ENCODE results near the gene SPANXN4. TPM values are rescaled to one million over a fixed set of nuclear protein-coding genes. Genes with fewer than 3 reads are reported as not detected.

The SPANXN4 gene
- total and polyA plus RNA-seq, 2 experiments from 2014 or later = not detected

DNA sequence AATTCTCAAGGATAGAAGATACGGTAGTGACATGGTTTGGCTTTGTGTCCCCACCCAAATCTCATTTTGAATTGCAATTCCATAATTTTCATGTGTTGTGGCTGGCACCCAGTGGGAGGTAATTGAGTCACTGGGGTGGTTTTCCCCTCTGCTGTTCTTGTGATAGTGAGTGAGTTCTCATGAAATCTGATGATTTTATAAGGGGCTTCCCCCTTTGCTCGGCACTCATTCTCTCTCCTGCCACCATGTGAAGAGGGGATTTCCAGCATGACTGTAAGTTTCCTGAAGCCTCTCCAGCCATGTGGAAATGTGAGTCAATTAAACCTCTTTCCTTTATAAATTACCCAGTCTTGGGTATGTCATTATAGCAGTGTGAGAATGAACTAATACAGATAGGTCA, 8.5 kb upstream of the SPANXN4 start:
- Histone ChIP-seq H3K4me3 (no peak overlapping the region), H2AFZ (no peak overlapping the region), H3K27ac (ENCODE audit: low read depth) (no peak overlapping the region), H3K27me3 (ENCODE audit: insufficient read depth) (no peaks in the 10 kb centered on the region), H3F3A (replicated peaks; ENCODE audit: low read depth) (no peaks in the 10 kb centered on the region), H3K4me2 (no peak overlapping the region), H3K9me2 (ENCODE audit: insufficient read depth) (no peaks in the 10 kb centered on the region), H3K36me3 (ENCODE audit: insufficient read depth) (no peaks in the 10 kb centered on the region), H3K79me2 (replicated peaks; ENCODE audit: insufficient read depth) (no peaks in the 10 kb centered on the region), H3K4me1 (ENCODE audit: insufficient read depth) (no peaks in the 10 kb centered on the region), H4K20me1 (replicated peaks; ENCODE audit: insufficient read depth) (no peaks in the 10 kb centered on the region)
- TF ChIP-seq, protein P1, sequence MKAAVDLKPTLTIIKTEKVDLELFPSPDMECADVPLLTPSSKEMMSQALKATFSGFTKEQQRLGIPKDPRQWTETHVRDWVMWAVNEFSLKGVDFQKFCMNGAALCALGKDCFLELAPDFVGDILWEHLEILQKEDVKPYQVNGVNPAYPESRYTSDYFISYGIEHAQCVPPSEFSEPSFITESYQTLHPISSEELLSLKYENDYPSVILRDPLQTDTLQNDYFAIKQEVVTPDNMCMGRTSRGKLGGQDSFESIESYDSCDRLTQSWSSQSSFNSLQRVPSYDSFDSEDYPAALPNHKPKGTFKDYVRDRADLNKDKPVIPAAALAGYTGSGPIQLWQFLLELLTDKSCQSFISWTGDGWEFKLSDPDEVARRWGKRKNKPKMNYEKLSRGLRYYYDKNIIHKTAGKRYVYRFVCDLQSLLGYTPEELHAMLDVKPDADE (IDR thresholded peaks at IDR 0.05) = no peak
- TF ChIP-seq STAT1 (IDR thresholded peaks at IDR 0.05; ENCODE audit: unreplicated experiment) (no peak), POLR2AphosphoS5 (IDR thresholded peaks at IDR 0.05; ENCODE audit: low read depth) (no peak), NANOG (IDR thresholded peaks at IDR 0.05; ENCODE audit: borderline replicate concordance) (no peak), JUNB (IDR thresholded peaks at IDR 0.05; ENCODE audit: unreplicated experiment) (no peak), EZH2 (IDR thresholded peaks at IDR 0.05; ENCODE audit: low read depth, unreplicated experiment) (no peak), CREB1 (CRISPR knock-in tag; IDR thresholded peaks at IDR 0.05; ENCODE audit: low read depth) (no peak), EZH2phosphoT487 (IDR thresholded peaks at IDR 0.05; ENCODE audit: unreplicated experiment) (no peak), ZNF331 (CRISPR knock-in tag; IDR thresholded peaks at IDR 0.05; ENCODE audit: low read depth) (no peak), ZNF114 (CRISPR knock-in tag; IDR thresholded peaks at IDR 0.05) (no peak)
- TF ChIP-seq, protein P2, sequence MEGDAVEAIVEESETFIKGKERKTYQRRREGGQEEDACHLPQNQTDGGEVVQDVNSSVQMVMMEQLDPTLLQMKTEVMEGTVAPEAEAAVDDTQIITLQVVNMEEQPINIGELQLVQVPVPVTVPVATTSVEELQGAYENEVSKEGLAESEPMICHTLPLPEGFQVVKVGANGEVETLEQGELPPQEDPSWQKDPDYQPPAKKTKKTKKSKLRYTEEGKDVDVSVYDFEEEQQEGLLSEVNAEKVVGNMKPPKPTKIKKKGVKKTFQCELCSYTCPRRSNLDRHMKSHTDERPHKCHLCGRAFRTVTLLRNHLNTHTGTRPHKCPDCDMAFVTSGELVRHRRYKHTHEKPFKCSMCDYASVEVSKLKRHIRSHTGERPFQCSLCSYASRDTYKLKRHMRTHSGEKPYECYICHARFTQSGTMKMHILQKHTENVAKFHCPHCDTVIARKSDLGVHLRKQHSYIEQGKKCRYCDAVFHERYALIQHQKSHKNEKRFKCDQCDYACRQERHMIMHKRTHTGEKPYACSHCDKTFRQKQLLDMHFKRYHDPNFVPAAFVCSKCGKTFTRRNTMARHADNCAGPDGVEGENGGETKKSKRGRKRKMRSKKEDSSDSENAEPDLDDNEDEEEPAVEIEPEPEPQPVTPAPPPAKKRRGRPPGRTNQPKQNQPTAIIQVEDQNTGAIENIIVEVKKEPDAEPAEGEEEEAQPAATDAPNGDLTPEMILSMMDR (conservative IDR thresholded peaks at IDR 0.05; ENCODE audit: low read depth in 2 of 2) = no peak
- TF ChIP-seq, protein P3, sequence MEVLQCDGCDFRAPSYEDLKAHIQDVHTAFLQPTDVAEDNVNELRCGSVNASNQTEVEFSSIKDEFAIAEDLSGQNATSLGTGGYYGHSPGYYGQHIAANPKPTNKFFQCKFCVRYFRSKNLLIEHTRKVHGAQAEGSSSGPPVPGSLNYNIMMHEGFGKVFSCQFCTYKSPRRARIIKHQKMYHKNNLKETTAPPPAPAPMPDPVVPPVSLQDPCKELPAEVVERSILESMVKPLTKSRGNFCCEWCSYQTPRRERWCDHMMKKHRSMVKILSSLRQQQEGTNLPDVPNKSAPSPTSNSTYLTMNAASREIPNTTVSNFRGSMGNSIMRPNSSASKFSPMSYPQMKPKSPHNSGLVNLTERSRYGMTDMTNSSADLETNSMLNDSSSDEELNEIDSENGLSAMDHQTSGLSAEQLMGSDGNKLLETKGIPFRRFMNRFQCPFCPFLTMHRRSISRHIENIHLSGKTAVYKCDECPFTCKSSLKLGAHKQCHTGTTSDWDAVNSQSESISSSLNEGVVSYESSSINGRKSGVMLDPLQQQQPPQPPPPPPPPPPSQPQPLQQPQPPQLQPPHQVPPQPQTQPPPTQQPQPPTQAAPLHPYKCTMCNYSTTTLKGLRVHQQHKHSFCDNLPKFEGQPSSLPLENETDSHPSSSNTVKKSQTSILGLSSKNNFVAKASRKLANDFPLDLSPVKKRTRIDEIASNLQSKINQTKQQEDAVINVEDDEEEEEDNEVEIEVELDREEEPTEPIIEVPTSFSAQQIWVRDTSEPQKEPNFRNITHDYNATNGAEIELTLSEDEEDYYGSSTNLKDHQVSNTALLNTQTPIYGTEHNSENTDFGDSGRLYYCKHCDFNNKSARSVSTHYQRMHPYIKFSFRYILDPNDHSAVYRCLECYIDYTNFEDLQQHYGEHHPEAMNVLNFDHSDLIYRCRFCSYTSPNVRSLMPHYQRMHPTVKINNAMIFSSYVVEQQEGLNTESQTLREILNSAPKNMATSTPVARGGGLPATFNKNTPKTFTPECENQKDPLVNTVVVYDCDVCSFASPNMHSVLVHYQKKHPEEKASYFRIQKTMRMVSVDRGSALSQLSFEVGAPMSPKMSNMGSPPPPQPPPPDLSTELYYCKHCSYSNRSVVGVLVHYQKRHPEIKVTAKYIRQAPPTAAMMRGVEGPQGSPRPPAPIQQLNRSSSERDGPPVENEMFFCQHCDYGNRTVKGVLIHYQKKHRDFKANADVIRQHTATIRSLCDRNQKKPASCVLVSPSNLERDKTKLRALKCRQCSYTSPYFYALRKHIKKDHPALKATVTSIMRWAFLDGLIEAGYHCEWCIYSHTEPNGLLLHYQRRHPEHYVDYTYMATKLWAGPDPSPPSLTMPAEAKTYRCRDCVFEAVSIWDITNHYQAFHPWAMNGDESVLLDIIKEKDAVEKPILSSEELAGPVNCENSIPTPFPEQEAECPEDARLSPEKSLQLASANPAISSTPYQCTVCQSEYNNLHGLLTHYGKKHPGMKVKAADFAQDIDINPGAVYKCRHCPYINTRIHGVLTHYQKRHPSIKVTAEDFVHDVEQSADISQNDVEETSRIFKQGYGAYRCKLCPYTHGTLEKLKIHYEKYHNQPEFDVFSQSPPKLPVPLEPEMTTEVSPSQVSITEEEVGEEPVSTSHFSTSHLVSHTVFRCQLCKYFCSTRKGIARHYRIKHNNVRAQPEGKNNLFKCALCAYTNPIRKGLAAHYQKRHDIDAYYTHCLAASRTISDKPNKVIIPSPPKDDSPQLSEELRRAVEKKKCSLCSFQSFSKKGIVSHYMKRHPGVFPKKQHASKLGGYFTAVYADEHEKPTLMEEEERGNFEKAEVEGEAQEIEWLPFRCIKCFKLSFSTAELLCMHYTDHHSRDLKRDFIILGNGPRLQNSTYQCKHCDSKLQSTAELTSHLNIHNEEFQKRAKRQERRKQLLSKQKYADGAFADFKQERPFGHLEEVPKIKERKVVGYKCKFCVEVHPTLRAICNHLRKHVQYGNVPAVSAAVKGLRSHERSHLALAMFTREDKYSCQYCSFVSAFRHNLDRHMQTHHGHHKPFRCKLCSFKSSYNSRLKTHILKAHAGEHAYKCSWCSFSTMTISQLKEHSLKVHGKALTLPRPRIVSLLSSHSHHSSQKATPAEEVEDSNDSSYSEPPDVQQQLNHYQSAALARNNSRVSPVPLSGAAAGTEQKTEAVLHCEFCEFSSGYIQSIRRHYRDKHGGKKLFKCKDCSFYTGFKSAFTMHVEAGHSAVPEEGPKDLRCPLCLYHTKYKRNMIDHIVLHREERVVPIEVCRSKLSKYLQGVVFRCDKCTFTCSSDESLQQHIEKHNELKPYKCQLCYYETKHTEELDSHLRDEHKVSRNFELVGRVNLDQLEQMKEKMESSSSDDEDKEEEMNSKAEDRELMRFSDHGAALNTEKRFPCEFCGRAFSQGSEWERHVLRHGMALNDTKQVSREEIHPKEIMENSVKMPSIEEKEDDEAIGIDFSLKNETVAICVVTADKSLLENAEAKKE (CRISPR knock-in tag; IDR thresholded peaks at IDR 0.05) = no peak
- TF ChIP-seq, protein P4, sequence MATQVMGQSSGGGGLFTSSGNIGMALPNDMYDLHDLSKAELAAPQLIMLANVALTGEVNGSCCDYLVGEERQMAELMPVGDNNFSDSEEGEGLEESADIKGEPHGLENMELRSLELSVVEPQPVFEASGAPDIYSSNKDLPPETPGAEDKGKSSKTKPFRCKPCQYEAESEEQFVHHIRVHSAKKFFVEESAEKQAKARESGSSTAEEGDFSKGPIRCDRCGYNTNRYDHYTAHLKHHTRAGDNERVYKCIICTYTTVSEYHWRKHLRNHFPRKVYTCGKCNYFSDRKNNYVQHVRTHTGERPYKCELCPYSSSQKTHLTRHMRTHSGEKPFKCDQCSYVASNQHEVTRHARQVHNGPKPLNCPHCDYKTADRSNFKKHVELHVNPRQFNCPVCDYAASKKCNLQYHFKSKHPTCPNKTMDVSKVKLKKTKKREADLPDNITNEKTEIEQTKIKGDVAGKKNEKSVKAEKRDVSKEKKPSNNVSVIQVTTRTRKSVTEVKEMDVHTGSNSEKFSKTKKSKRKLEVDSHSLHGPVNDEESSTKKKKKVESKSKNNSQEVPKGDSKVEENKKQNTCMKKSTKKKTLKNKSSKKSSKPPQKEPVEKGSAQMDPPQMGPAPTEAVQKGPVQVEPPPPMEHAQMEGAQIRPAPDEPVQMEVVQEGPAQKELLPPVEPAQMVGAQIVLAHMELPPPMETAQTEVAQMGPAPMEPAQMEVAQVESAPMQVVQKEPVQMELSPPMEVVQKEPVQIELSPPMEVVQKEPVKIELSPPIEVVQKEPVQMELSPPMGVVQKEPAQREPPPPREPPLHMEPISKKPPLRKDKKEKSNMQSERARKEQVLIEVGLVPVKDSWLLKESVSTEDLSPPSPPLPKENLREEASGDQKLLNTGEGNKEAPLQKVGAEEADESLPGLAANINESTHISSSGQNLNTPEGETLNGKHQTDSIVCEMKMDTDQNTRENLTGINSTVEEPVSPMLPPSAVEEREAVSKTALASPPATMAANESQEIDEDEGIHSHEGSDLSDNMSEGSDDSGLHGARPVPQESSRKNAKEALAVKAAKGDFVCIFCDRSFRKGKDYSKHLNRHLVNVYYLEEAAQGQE (IDR thresholded peaks at IDR 0.05; ENCODE audit: unreplicated experiment) = no peak
- Mint-ChIP-seq H3K4me1 (no peaks in the 10 kb centered on the region), H3K27me3 (ENCODE audit: insufficient read depth, low read depth, poor library complexity) (no peaks in the 10 kb centered on the region), H3K27ac (no peak overlapping the region), H3K4me3 (no peak overlapping the region), H3K9me3 (peaks cover 4% of the 10 kb centered on the region; the same call in 1 of the 3 replicates), H3K36me3 (ENCODE audit: low read depth) (no peaks in the 10 kb centered on the region; the same call in 2 of the 3 replicates)
- DNase-seq (ENCODE audit: low spot score) = no peak
- no peak for ATAC-seq

Measured in GM23338 (cell line).